Skeletal muscle satellite cell (primary cell): ENCODE measurements around the gene ACTG1.
A peak's percentile ranks its signal among the peaks of the same experiment; 100 is the strongest.

Experiments used
- H3K27me3 ChIP-seq: 2 replicates; pipeline ENCODE4 v1.7.0; 2013; ENCODE audit warnings: low read length; ENCODE audit not compliant: control insufficient read depth, insufficient read depth
- H3K36me3 ChIP-seq: 2 replicates; pipeline ENCODE4 v1.7.0; 2013; ENCODE audit warnings: mild to moderate bottlenecking, control low read depth, low read length; ENCODE audit not compliant: insufficient read depth
- H3K4me1 ChIP-seq: 2 replicates; pipeline ENCODE4 v1.7.0; 2013; ENCODE audit warnings: low read length; ENCODE audit not compliant: control insufficient read depth, insufficient read depth
- H3K4me2 ChIP-seq: 2 replicates; pipeline ENCODE4 v1.7.0; 2013; ENCODE audit warnings: mild to moderate bottlenecking, low read length
- H3K4me3 ChIP-seq: 2 replicates; pipeline ENCODE4 v1.7.0; 2013; ENCODE audit warnings: low read length
- H3K9ac ChIP-seq: 2 replicates; pipeline ENCODE4 v1.7.0; 2013; ENCODE audit warnings: mild to moderate bottlenecking, low read depth, low read length, moderate library complexity
- H3K9me3 ChIP-seq: replicated peaks from 2 replicates; pipeline ENCODE4 v1.7.0; 2013; ENCODE audit warnings: mild to moderate bottlenecking, control low read depth, low read length

Gene ACTG1

DNA sequence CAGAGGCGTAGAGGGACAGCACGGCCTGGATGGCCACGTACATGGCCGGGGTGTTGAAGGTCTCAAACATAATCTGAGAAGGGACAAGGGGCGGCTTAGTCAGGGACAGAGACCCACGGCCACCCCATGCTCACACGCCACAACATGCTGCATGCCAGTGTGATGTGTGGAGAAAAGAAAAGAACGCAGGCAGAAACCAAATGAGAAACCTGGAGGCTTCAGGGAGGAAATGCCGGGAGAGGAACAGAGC is 1.1 kb downstream of the ACTG1 start:
- no peaks in the 10 kb centered on the region for H3K27me3 ChIP-seq
- H3K9ac ChIP-seq, result peak overlapping the region; percentile 95
- H3K4me2 ChIP-seq, result peak overlapping the region; percentile 93
- H3K4me3 ChIP-seq, result peak overlapping the region; percentile 91
- no peaks in the 10 kb centered on the region for H3K9me3 ChIP-seq
- peaks cover 25% of the 10 kb centered on the region for H3K4me1 ChIP-seq
- H3K36me3 ChIP-seq, result peaks cover 42% of the 10 kb centered on the region

DNA sequence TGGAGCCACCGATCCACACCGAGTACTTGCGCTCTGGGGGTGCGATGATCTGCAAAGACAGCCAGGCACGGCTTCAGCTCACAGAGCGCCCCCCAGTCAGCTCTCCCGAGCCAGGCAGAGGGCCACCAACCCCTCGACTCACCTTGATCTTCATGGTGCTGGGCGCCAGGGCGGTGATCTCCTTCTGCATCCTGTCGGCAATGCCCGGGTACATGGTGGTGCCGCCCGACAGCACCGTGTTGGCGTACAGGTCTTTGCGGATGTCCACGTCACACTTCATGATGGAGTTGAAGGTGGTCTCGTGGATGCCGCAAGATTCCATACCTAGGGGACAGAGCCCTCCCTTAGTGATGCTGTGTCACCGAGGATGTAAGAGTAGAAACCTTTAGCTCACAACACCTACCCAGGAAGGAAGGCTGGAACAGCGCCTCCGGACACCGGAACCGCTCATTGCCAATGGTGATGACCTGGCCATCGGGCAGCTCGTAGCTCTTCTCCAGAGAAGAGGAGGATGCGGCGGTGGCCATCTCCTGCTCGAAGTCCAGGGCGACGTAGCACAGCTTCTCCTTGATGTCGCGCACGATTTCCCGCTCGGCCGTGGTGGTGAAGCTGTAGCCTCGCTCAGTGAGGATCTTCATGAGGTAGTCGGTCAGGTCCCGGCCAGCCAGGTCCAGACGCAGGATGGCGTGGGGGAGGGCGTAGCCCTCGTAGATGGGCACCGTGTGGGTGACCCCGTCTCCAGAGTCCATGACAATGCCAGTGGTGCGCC is 1.6 kb downstream of the ACTG1 start:
- no peaks in the 10 kb centered on the region for H3K9me3 ChIP-seq
- H3K36me3 ChIP-seq, result peaks cover 39% of the 10 kb centered on the region
- peaks cover 20% of the 10 kb centered on the region for H3K4me1 ChIP-seq
- H3K4me2 ChIP-seq, result peak overlapping the region; percentile 93
- H3K9ac ChIP-seq, result peak overlapping the region; percentile 95
- peak overlapping the region; percentile 91 for H3K4me3 ChIP-seq
- H3K27me3 ChIP-seq, result no peaks in the 10 kb centered on the region

DNA sequence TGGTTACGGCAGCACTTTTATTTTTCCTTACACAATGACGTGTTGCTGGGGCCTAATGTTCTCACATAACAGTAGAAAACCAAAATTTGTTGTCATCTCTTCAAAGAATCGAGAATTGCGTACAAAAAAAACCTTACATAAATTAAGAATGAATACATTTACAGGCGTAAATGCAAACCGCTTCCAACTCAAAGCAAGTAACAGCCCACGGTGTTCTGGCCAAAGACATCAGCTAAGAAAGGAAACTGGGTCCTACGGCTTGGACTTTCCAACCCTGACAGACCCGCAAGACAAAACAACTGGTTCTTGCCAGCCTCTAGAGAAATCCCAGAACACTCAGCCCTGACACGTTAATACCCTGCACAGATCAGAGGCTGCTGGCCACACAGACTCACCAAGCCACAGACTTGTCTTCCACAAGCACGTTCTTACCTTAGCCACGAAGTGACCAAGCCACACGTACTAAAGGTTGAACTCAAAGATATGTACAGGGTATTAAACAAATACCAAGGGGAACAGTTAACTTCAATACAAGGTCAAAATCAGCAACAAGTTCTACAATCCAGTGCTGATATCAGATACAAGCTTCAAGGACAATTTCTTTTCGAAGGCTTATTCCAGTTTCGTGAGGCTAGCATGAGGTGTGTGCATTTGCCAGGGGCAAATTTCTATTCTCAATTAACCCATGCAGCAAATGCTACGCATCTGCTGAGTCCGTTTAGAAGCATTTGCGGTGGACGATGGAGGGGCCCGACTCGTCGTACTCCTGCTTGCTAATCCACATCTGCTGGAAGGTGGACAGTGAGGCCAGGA is 2.4 kb downstream of the ACTG1 start:
- Histone ChIP-seq H3K4me1 (peaks cover 15% of the 10 kb centered on the region), H3K4me3 (peak overlapping the region; percentile 91), H3K4me2 (peak overlapping the region; percentile 93), H3K27me3 (no peaks in the 10 kb centered on the region), H3K9ac (peak overlapping the region; percentile 95), H3K36me3 (peaks cover 39% of the 10 kb centered on the region), H3K9me3 (no peaks in the 10 kb centered on the region)

DNA sequence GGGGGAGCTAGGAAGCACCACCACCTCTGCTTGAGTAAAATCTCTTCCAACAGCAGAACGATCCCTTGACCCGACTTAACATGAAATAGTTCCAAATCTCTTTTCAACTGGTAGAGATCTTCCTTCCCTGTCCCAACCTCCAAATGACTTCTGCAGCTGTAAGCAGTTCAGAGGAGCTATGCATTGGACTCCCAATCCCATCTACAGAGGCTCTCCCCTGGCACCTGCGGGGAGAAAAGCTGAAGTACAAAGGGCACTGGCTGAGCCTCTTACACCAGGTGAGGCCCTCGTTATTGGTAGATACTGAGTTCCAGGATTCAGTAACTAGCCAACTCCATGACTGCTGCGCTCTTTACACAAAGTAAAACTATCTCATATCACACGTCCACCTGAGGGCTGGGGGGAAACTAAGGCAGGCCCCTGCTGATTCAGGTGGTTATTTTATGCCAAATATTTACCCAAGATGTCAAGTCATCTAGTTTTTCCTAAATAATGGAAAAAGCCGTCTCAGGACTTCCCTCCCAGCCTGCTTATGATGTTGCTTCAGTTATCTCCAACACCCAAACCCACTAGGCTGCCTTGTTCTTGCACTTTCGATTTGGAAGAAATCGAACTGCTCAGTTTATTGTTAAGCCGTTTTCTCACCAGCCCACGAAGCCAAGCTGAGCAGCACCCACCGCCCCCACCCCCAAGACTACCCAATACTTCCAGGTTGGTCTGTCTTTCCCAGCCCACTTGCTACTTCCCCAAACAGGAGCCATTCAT is 3.2 kb downstream of the ACTG1 start:
- peak overlapping the region; percentile 91 for H3K4me3 ChIP-seq
- no peaks in the 10 kb centered on the region for H3K9me3 ChIP-seq
- H3K4me1 ChIP-seq, result peaks cover 15% of the 10 kb centered on the region
- H3K36me3 ChIP-seq, result peaks cover 39% of the 10 kb centered on the region
- H3K27me3 ChIP-seq, result no peaks in the 10 kb centered on the region
- H3K4me2 ChIP-seq, result peak overlapping the region; percentile 93
- H3K9ac ChIP-seq, result peak overlapping the region; percentile 95

DNA sequence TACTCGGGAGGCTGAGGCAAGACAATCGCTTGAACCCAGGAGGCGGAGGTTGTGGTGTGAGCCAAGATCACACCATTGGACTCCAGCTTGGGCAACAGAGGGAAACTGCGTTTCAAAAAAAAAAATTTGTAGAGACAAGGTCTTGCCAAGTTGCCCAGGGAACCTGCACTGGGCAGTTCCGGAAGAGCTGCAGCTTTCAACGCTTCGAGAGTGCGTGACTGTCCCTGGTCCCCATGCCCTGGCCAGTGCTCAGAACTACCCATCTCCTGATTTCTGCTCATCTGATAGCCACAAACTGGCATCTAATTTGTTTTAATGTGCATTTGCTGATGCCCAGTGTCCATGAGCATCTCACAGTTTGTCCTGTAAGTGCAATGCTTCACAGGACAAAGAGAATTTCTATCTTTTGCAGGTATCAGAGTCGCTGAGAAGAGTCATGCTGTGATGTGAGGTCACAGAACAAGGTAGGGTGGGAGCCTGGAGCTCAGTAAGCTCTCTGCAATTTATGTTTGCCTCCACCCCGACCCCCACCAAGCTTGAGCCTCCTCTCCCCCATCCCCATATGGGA is 3.9 kb downstream of the ACTG1 start:
- Histone ChIP-seq H3K9ac (peak overlapping the region; percentile 95), H3K4me1 (peaks cover 10% of the 10 kb centered on the region), H3K4me3 (peak overlapping the region; percentile 91)

DNA sequence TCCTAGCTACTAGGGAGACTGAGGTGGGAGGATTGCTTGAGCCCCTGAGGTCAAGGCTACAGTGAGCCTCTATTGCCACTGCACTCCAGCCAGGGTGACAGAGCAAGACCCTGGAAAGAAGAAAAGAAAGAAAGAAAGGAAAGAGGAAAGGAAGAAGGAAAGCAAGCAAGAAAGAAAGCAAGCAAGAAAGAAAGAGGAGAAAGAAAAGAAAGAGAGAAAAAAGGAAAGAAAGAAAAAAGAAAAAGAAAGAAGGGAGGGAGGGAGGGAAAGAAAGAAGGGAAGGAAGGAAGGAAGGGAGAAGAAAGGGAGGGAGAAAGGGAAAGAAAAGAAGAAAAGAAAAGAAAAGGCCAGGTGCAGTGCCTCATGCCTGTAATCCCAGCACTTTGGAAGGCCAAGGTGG is 9.0 kb downstream of the ACTG1 start:
- Histone ChIP-seq H3K4me2 (no peak overlapping the region), H3K27me3 (peaks cover 7% of the 10 kb centered on the region), H3K4me3 (no peak overlapping the region), H3K36me3 (peaks cover 3% of the 10 kb centered on the region), H3K4me1 (peaks cover 10% of the 10 kb centered on the region), H3K9ac (no peak overlapping the region), H3K9me3 (no peaks in the 10 kb centered on the region)

More for the DNA sequence above, 3.9 kb downstream of the ACTG1 start:
- no peaks in the 10 kb centered on the region for H3K9me3 ChIP-seq
- no peaks in the 10 kb centered on the region for H3K27me3 ChIP-seq
- peaks cover 39% of the 10 kb centered on the region for H3K36me3 ChIP-seq
- peak overlapping the region; percentile 93 for H3K4me2 ChIP-seq

DNA sequence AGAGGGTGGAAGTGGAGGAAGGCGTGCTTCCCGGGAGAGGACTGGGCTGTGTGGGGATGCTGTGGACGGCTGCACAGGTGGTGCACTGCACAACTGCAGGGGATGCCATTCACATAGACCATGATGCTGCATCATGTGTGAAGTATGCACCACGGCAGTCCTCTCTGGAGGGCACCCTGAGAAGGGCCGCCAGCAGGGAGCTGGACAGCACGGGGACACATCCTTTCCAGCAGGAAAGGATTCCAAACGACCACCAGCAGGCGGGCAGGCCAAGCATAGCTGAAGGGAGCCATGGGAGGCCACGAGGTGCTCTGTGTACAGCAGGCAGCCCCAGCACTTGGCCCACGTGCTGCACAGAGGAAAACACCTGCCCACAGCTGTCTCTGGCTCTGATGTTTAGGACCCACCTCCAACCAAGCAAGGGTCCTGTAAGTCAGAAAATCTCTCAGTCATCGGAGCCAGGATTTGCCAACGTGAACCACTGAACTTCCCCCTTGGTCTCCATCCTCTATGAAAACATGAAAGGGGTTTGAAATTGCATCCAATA is 10.1 kb downstream of the ACTG1 start:
- H3K9me3 ChIP-seq, result no peaks in the 10 kb centered on the region
- no peak overlapping the region for H3K4me2 ChIP-seq
- H3K4me1 ChIP-seq, result peaks cover 10% of the 10 kb centered on the region
- no peak overlapping the region for H3K9ac ChIP-seq
- H3K36me3 ChIP-seq, result no peaks in the 10 kb centered on the region
- peaks cover 7% of the 10 kb centered on the region for H3K27me3 ChIP-seq
- no peak overlapping the region for H3K4me3 ChIP-seq

DNA sequence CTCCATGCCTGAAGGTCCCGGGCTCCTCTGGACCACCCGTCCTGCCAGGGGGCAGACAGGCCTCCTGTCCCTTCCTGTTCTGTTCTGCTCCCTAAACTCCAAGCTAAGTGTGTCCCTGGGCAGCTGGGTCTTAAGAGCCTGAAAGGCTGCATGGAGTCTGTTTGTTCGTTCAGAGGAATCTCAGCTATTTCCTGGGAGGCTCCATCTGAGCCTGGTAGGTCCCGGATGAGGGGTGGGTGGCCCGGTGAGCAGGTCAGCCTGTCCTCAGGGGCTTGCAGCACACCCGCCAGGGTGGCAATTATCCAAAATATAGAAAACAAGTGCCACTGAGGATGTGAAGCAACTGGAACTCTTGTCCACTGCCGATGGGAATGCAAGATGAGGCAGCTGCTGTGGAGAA is 12.6 kb downstream of the ACTG1 start:
- H3K4me2 ChIP-seq, result no peak overlapping the region
- H3K9ac ChIP-seq, result no peak overlapping the region
- H3K4me3 ChIP-seq, result no peak overlapping the region

DNA sequence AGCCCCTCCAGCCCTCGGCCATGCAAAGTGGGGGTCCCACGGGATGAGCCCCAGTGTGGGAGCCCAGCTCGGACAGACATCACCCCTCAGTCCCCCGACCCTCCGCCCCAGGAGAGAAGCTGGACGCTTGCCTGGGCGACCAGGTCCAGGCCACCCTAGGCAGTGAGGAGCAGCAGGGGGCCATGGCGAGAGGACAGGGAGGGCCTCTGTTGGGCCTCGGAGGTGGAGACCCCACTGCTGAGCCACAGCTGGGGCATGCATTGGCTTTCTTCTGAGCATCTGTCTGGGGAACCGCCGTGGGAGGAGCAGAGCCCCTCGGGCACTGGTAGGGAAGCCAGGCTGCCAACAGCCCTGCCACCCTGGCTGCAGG is 13.0 kb downstream of the ACTG1 start:
- no peak overlapping the region for H3K9ac ChIP-seq
- H3K4me3 ChIP-seq, result no peak overlapping the region
- H3K27me3 ChIP-seq, result peaks cover 22% of the 10 kb centered on the region

More for the DNA sequence above, 12.6 kb downstream of the ACTG1 start:
- Histone ChIP-seq H3K9me3 (no peaks in the 10 kb centered on the region), H3K36me3 (no peaks in the 10 kb centered on the region), H3K4me1 (peaks cover 10% of the 10 kb centered on the region), H3K27me3 (peaks cover 18% of the 10 kb centered on the region)

DNA sequence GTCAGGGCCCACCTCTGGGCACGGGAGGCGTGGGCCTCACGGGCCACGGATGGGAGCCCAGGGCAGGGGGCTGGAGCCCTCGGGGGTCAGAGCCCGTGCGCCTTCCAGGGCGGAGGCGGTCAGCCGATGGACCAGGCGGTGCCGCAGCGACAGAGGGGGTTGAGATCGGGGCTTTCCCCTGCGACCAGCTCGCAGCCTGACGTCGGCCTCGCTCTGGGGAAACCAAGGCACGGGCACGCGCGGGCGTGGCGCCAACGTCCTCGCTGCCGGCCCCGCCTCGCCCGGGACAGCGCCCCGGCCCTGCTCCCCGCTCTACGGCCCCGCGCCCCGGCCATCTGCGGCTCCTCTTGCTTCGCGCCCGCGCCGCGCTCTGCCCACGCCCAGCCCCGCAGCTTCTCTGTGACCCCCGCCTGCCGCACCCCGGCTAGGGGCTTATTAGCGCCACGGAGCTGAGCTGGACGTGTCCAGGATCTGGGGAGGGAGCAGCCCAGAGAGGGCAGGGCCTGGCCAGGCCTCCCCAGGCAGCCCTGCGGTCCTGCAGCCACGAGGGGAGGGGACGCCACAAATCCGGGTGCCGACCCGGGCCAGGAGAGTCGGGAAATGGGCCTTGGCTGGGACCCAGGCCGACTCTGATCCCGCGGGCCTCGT is 13.5 kb downstream of the ACTG1 start:
- Histone ChIP-seq H3K36me3 (no peaks in the 10 kb centered on the region), H3K9ac (no peak overlapping the region), H3K27me3 (peaks cover 26% of the 10 kb centered on the region), H3K9me3 (no peaks in the 10 kb centered on the region), H3K4me2 (no peak overlapping the region), H3K4me1 (peaks cover 10% of the 10 kb centered on the region), H3K4me3 (no peak overlapping the region)

More for the DNA sequence above, 13.0 kb downstream of the ACTG1 start:
- Histone ChIP-seq H3K9me3 (no peaks in the 10 kb centered on the region), H3K4me2 (no peak overlapping the region), H3K36me3 (no peaks in the 10 kb centered on the region), H3K4me1 (peaks cover 10% of the 10 kb centered on the region)
